Heart right ventricle (tissue), 16 donors: Measurements from ENCODE around the gene TYSND1. TPM values are rescaled to one million over a fixed set of nuclear protein-coding genes. Genes with fewer than 3 reads are reported as not detected.
A peak's percentile ranks its signal among the peaks of the same experiment; 100 is the strongest.

Source experiments
- ATAC-seq, 8 donors: fragments of 200-7000 bp; cut with Tn5 transposase; one replicate each; pipeline ENCODE4 v1.9.1; 2020; ENCODE audit warnings: mild to moderate bottlenecking in 8 of 8, moderate library complexity in 8 of 8, moderate number of reproducible peaks in 1 of 8
- DNase-seq, 2 donors: peaks; one replicate each; pipeline ENCODE4 v3.0.0-alpha.2; 2020
- H3K27ac ChIP-seq, 10 donors: fragments of 200-600 bp; sonication (generic) in 2 of 10; one replicate each; pipeline versions ENCODE4 v1.5.0 to v1.8.0; 2020 to 2022; ENCODE audit warnings: mild to moderate bottlenecking in 3 of 10
- H3K27me3 ChIP-seq, 7 donors: fragments of 200-600 bp; one replicate each; pipeline ENCODE4 v1.8.0; 2021 to 2022; ENCODE audit warnings: mild to moderate bottlenecking in 2 of 7
- H3K36me3 ChIP-seq, 9 donors: fragments of 200-600 bp; sonication (generic) in 1 of 9; one replicate each; pipeline versions ENCODE4 v1.5.0 to v1.8.0; 2020 to 2022; ENCODE audit warnings: mild to moderate bottlenecking in 2 of 9
- H3K4me1 ChIP-seq, 9 donors: fragments of 200-600 bp; sonication (generic) in 1 of 9; one replicate each; pipeline versions ENCODE4 v1.5.0 to v1.8.0; 2020 to 2022; ENCODE audit warnings: mild to moderate bottlenecking in 4 of 9
- H3K4me3 ChIP-seq, 10 donors: fragments of 200-600 bp; sonication (generic) in 2 of 10; one replicate each; pipeline versions ENCODE4 v1.5.0 to v1.8.0; 2020 to 2022; ENCODE audit warnings: mild to moderate bottlenecking in 7 of 10, moderate library complexity in 2 of 10
- H3K9me3 ChIP-seq, 11 donors: fragments of 200-600 bp in 10 of 11; sonication (generic) in 2 of 11; one replicate each; pipeline versions ENCODE4 v1.5.0 to v1.8.0; 2013 to 2022; ENCODE audit warnings: mild to moderate bottlenecking in 2 of 11, control low read depth in 1 of 11, moderate library complexity in 1 of 11
- WGBS, 2 donors: extraction: QIAGEN DNeasy Blood & Tissue Kit; methylation state at CpG; one replicate each; pipeline ENCODE4 v1.1.7; 2013; ENCODE audit warnings: inconsistent platforms in 1 of 2; 5-methylcytosine and 5-hydroxymethylcytosine counted together
- intact Hi-C, 10 donors: fragments of 100-400 bp; cut with DNase I; formaldehyde crosslinking; loops; one replicate each; pipeline versions ENCODE4 v1.11.1 to v1.14.2; 2022
- polyA plus RNA-seq, 2 donors: library from polyadenylated mRNA; stranded (reverse); fragments of 200-250 nt; gene quantifications; one replicate each; pipeline ENCODE4 v1.2.3, GENCODE V29; 2013
- total RNA-seq, 10 donors: library from RNA; stranded (reverse); fragmentation: NEBNext Ultra II Directional in 3 of 10; extraction: Animal tissue kit (Norgen Biotek cat#: 25700) in 3 of 10; gene quantifications; one replicate each; pipeline versions ENCODE4 v1.2.1 to v1.2.4, GENCODE V29; 2021 to 2023
- TF ChIP-seq, protein P1 (sequence below), 9 donors: fragments of 200-600 bp; sonication (generic) in 2 of 9; IDR thresholded peaks; one replicate each; pipeline versions ENCODE4 v1.5.0 to v1.8.0; 2021 to 2022; ENCODE audit warnings: antibody characterized with exemption in 9 of 9, mild to moderate bottlenecking in 5 of 9, moderate library complexity in 1 of 9
- donor health status: Arrhythmogenic right ventricular cardiomyopathy.
- donor health status: ischemic (EF 13 %, LVEDD 7.1; RV severe dilation, severe dysfunction).
- donor health status: healthy with polysubstance abuse.
- donor health status: DM: no; HTN: yes; CAD: no.
- donor health status: DM: no; HTN: no; CAD: no.
- donor health status: ischemic (EF 25% LVEDD 6.9; RV normal size, moderate dysfunction).
- donor health status: ischemic (EF 25% LVEDD 5.7; RV mildly dilated, moderate dysfunction).
- donor health status: healthy.
- donor health status: DM: yes; HTN: yes; CAD: no.
- donor health status: Ischemic cardiomyopathy.
- donor health status: ischemic (EF 35%, LVEDD 5.7; RV mildly dilated, moderate dysfunction).
- donor health status: nonischemic (EF 11% LVEDD 7.7; RV severe dilation, severe dysfunction).
- donor health status: DM: yes; HTN: yes; CAD: no.
- donor health status: PGD.
- donor health status: ischemic (EF 29% LVEDD 5.4; RV normal size, mild dysfunction).
- donor health status: nonischemic (EF 23%, LVEDD 6.1; RV moderate dilation, normal function).

Gene TYSND1
- total and polyA plus RNA-seq, 12 donors: 2.6 to 6.5 (median 4.6) TPM

DNA sequence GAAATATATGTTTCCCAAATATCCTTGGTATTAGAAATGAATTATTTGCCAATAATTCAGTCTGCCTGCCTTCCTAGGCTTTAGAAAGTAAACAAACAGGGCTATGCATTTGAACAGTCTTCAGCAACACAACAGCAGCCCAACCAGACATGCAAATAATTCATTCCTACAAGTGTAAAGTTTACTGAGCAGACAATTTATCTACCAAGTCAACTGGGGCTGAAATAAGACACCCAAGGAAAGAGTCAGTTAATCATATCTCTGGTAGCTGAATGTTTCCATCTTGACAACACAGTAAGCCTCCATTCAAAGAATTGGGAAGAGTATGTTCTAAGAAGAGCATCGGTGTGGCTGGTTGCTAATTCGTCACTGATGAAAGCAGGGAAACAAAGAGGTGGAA is 52.2 kb downstream of the TYSND1 start:
- WGBS, 2 donors: 91 to 95% methylated on average over 2 of the region's 2 CpGs
- DNase-seq (no peak), ATAC-seq (no peak)
- Histone ChIP-seq H3K27me3 (no peaks in the 10 kb centered on the region), H3K9me3 (no peaks in the 10 kb centered on the region), H3K4me3 (no peak overlapping the region), H3K4me1 (no peaks in the 10 kb centered on the region), H3K27ac (no peak overlapping the region), H3K36me3 (peaks cover 0 to 79% (median 15%) of the 10 kb centered on the region in 9 donors)
- TF ChIP-seq, protein P1, sequence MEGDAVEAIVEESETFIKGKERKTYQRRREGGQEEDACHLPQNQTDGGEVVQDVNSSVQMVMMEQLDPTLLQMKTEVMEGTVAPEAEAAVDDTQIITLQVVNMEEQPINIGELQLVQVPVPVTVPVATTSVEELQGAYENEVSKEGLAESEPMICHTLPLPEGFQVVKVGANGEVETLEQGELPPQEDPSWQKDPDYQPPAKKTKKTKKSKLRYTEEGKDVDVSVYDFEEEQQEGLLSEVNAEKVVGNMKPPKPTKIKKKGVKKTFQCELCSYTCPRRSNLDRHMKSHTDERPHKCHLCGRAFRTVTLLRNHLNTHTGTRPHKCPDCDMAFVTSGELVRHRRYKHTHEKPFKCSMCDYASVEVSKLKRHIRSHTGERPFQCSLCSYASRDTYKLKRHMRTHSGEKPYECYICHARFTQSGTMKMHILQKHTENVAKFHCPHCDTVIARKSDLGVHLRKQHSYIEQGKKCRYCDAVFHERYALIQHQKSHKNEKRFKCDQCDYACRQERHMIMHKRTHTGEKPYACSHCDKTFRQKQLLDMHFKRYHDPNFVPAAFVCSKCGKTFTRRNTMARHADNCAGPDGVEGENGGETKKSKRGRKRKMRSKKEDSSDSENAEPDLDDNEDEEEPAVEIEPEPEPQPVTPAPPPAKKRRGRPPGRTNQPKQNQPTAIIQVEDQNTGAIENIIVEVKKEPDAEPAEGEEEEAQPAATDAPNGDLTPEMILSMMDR (IDR thresholded peaks at IDR 0.05): no peak
- intact Hi-C loops: no loop called here

DNA sequence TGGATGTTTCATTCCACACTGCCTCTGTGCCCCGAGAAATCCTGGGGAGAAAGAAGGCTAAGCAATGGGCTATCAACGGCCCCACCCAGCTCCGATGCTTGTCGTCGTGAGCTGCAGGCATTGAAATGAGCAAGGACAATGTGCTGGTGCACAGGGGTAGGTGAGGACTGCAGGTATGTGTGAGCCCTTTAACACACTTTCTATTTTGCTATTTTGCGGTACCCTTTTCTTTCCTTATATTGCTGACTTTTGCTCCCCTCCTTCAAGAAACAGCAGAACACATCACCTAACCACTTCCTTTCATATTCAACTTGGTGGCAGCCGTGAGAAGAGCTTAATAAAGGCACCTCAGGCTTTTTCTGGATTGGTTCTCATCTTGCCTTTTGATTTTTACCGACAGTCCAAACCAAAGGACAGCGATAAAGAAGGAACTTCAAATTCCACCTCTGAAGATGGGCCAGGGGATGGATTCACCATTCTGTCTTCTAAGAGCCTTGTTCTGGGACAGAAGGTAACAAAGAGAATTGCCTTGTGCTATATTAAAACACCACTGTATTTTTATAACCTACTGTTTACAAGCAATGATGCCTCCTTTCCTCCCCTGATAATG is 53.1 kb downstream of the TYSND1 start:
- Histone ChIP-seq H3K9me3 (no peaks in the 10 kb centered on the region), H3K27ac (no peak overlapping the region), H3K27me3 (no peaks in the 10 kb centered on the region), H3K4me3 (peak overlapping the region in 1 of 10 donors; percentile 3), H3K4me1 (no peaks in the 10 kb centered on the region), H3K36me3 (peaks cover 0 to 71% (median 15%) of the 10 kb centered on the region in 9 donors)
- intact Hi-C loops: no loop called here
- no peak for ATAC-seq
- WGBS, 2 donors: 92 to 93% methylated on average over 9 of the region's 9 CpGs
- no peak for DNase-seq
- TF ChIP-seq, protein P1 (IDR thresholded peaks at IDR 0.05): no peak

DNA sequence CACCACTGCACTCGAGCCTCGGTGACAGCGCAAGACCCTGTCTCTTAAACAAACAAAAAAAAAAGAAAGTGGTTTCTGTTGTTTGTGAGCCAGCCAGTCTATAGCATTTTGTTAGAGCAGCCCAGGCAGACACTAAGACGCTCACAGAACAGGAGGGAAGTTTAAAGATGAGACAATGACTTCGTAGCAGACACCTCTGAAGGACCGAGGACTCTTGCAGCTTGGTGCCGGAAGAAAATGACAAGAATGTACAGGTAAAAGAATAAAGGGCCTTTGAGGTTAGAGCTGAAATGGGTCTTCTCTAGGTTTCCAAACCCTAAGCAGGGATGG is 54.1 kb downstream of the TYSND1 start:
- no peak for ATAC-seq
- intact Hi-C loops: no loop called here
- peak overlapping the region in 1 of 10 donors; percentile 10 for H3K4me3 ChIP-seq
- TF ChIP-seq, protein P1 (IDR thresholded peaks at IDR 0.05): no peak
- no peak for DNase-seq
- peaks cover 0 to 64% (median 15%) of the 10 kb centered on the region in 9 donors for H3K36me3 ChIP-seq
- WGBS, 2 donors: 93 to 95% methylated on average over 7 of the region's 7 CpGs
- no peaks in the 10 kb centered on the region for H3K4me1 ChIP-seq
- H3K27me3 ChIP-seq: no peaks in the 10 kb centered on the region
- no peaks in the 10 kb centered on the region for H3K9me3 ChIP-seq
- peak overlapping the region in 1 of 10 donors; percentile 47 for H3K27ac ChIP-seq

DNA sequence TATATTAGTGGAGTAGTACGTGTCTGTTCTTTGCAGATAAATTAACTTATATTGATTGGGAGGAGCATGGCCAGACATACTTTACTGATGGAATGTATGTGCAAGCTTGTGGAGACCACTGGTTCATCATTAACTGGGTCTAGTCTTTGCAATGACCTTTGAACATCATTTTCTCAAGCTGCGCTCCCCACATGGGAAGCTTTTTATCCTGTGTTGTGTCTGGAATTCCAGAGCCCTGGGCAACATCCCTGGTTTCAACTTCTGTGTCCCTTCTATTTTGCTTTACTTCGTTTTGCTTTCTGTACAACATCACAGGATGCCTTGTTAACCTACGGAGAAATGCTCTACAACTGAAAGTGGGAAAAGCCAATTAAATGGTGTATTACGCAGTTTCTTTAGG is 55.5 kb downstream of the TYSND1 start:
- 97 to 98% methylated on average over 5 of the region's 5 CpGs for WGBS, 2 donors
- H3K9me3 ChIP-seq: no peaks in the 10 kb centered on the region
- H3K4me3 ChIP-seq: no peak overlapping the region
- TF ChIP-seq, protein P1 (IDR thresholded peaks at IDR 0.05): no peak
- no peaks in the 10 kb centered on the region for H3K4me1 ChIP-seq
- H3K27ac ChIP-seq: no peak overlapping the region
- peaks cover 0 to 52% (median 9%) of the 10 kb centered on the region in 9 donors for H3K36me3 ChIP-seq
- DNase-seq (no peak), ATAC-seq (no peak)
- intact Hi-C loops: no loop called here
- no peaks in the 10 kb centered on the region for H3K27me3 ChIP-seq
